ENCODE measurements around the gene CYP19A1. TPM values are rescaled to one million over a fixed set of nuclear protein-coding genes. Genes with fewer than 3 reads are reported as not detected.

CYP19A1 gene
- total and polyA plus RNA-seq, 4 donors = 0.03 to 124 (median 0.50) TPM; not detected in 1

DNA sequence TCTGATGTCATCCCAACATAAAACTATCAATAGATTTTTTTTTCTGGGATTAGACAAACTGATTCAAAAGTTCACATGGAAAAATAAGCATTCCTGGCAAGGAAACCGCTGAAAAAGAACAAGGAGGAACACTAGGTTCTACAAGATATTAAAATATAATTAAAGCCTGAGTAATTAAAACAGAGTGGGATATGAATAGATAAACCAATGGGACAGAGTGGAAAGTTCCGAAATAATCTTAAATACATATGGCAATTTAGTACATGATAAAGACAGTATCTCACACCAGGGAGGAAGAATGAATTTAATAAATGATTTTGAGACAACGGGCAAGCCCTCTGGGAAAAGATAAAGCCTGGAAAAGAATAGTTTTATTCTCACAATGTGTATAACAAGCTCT is 7.7 kb upstream of the CYP19A1 start:
- TF ChIP-seq GABPA (IDR thresholded peaks at IDR 0.05 in 1 of 2, conservative IDR thresholded peaks at IDR 0.05 in 1 of 2) (no peak), YY1 (IDR thresholded peaks at IDR 0.05) (no peak), FOXA1 (IDR thresholded peaks at IDR 0.05) (no peak), JUND (IDR thresholded peaks at IDR 0.05) (no peak), SP1 (IDR thresholded peaks at IDR 0.05) (no peak), NR2F2 (IDR thresholded peaks at IDR 0.05) (no peak), EGR1 (IDR thresholded peaks at IDR 0.05; ENCODE audit: low read depth in 2 of 2) (no peak), TAF1 (conservative IDR thresholded peaks at IDR 0.05) (no peak), HNF4A (conservative IDR thresholded peaks at IDR 0.05) (no peak), FOXA2 (IDR thresholded peaks at IDR 0.05) (no peak), RXRA (IDR thresholded peaks at IDR 0.05) (no peak), HNF4G (IDR thresholded peaks at IDR 0.05) (no peak), RAD21 (IDR thresholded peaks at IDR 0.05) (no peak), ATF3 (IDR thresholded peaks at IDR 0.05) (no peak)
- TF ChIP-seq, protein P1, sequence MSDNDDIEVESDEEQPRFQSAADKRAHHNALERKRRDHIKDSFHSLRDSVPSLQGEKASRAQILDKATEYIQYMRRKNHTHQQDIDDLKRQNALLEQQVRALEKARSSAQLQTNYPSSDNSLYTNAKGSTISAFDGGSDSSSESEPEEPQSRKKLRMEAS (IDR thresholded peaks at IDR 0.05) = no peak
- TF ChIP-seq, protein P2, sequence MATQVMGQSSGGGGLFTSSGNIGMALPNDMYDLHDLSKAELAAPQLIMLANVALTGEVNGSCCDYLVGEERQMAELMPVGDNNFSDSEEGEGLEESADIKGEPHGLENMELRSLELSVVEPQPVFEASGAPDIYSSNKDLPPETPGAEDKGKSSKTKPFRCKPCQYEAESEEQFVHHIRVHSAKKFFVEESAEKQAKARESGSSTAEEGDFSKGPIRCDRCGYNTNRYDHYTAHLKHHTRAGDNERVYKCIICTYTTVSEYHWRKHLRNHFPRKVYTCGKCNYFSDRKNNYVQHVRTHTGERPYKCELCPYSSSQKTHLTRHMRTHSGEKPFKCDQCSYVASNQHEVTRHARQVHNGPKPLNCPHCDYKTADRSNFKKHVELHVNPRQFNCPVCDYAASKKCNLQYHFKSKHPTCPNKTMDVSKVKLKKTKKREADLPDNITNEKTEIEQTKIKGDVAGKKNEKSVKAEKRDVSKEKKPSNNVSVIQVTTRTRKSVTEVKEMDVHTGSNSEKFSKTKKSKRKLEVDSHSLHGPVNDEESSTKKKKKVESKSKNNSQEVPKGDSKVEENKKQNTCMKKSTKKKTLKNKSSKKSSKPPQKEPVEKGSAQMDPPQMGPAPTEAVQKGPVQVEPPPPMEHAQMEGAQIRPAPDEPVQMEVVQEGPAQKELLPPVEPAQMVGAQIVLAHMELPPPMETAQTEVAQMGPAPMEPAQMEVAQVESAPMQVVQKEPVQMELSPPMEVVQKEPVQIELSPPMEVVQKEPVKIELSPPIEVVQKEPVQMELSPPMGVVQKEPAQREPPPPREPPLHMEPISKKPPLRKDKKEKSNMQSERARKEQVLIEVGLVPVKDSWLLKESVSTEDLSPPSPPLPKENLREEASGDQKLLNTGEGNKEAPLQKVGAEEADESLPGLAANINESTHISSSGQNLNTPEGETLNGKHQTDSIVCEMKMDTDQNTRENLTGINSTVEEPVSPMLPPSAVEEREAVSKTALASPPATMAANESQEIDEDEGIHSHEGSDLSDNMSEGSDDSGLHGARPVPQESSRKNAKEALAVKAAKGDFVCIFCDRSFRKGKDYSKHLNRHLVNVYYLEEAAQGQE (IDR thresholded peaks at IDR 0.05) = no peak
- TF ChIP-seq, protein P3, sequence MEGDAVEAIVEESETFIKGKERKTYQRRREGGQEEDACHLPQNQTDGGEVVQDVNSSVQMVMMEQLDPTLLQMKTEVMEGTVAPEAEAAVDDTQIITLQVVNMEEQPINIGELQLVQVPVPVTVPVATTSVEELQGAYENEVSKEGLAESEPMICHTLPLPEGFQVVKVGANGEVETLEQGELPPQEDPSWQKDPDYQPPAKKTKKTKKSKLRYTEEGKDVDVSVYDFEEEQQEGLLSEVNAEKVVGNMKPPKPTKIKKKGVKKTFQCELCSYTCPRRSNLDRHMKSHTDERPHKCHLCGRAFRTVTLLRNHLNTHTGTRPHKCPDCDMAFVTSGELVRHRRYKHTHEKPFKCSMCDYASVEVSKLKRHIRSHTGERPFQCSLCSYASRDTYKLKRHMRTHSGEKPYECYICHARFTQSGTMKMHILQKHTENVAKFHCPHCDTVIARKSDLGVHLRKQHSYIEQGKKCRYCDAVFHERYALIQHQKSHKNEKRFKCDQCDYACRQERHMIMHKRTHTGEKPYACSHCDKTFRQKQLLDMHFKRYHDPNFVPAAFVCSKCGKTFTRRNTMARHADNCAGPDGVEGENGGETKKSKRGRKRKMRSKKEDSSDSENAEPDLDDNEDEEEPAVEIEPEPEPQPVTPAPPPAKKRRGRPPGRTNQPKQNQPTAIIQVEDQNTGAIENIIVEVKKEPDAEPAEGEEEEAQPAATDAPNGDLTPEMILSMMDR (IDR thresholded peaks at IDR 0.05; ENCODE audit: low read depth, low read length, missing input control) = no peak
- TF ChIP-seq, protein P4, sequence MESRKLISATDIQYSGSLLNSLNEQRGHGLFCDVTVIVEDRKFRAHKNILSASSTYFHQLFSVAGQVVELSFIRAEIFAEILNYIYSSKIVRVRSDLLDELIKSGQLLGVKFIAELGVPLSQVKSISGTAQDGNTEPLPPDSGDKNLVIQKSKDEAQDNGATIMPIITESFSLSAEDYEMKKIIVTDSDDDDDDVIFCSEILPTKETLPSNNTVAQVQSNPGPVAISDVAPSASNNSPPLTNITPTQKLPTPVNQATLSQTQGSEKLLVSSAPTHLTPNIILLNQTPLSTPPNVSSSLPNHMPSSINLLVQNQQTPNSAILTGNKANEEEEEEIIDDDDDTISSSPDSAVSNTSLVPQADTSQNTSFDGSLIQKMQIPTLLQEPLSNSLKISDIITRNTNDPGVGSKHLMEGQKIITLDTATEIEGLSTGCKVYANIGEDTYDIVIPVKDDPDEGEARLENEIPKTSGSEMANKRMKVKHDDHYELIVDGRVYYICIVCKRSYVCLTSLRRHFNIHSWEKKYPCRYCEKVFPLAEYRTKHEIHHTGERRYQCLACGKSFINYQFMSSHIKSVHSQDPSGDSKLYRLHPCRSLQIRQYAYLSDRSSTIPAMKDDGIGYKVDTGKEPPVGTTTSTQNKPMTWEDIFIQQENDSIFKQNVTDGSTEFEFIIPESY (IDR thresholded peaks at IDR 0.05) = no peak
- WGBS = 87% methylated on average over 3 of the region's 3 CpGs
- no peaks in the 10 kb centered on the region for H3K9me3 ChIP-seq (ENCODE audit: control insufficient read depth in 4 of 4, low read length in 3 of 4)
- no peak for DNase-seq (ENCODE audit: low spot score)
- no peak overlapping the region for H3K9ac ChIP-seq (ENCODE audit: low read depth in 1 of 2, low read length in 2 of 2)
- no peak overlapping the region for H3K4me3 ChIP-seq (ENCODE audit: low read depth in 1 of 3, low read length in 3 of 3)
- H3K4me1 ChIP-seq (ENCODE audit: control insufficient read depth in 4 of 4, insufficient read depth in 4 of 4, low read length in 3 of 4) = peaks cover 0 to 8% (median 7%) of the 10 kb centered on the region in 4 donors
- no peak overlapping the region for H3K27ac ChIP-seq (ENCODE audit: low read depth in 1 of 2, low read length in 2 of 2)
- peaks cover 0 to 11% (median 4%) of the 10 kb centered on the region in 4 donors for H3K27me3 ChIP-seq (ENCODE audit: control insufficient read depth in 4 of 4, insufficient read depth in 4 of 4, low read length in 3 of 4)
- no peaks in the 10 kb centered on the region for H3K36me3 ChIP-seq (ENCODE audit: control insufficient read depth in 4 of 4, insufficient read depth in 3 of 4, low read depth in 1 of 4, low read length in 3 of 4)
